ENCODE results near the gene GMPS.

- TF ChIP-seq, protein P1, sequence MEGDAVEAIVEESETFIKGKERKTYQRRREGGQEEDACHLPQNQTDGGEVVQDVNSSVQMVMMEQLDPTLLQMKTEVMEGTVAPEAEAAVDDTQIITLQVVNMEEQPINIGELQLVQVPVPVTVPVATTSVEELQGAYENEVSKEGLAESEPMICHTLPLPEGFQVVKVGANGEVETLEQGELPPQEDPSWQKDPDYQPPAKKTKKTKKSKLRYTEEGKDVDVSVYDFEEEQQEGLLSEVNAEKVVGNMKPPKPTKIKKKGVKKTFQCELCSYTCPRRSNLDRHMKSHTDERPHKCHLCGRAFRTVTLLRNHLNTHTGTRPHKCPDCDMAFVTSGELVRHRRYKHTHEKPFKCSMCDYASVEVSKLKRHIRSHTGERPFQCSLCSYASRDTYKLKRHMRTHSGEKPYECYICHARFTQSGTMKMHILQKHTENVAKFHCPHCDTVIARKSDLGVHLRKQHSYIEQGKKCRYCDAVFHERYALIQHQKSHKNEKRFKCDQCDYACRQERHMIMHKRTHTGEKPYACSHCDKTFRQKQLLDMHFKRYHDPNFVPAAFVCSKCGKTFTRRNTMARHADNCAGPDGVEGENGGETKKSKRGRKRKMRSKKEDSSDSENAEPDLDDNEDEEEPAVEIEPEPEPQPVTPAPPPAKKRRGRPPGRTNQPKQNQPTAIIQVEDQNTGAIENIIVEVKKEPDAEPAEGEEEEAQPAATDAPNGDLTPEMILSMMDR (IDR thresholded peaks at IDR 0.05) = no peak
- TF ChIP-seq FOXJ3 (CRISPR knock-in tag; IDR thresholded peaks at IDR 0.05) (no peak), GATA2 (CRISPR knock-in tag; IDR thresholded peaks at IDR 0.05) (no peak), MXI1 (IDR thresholded peaks at IDR 0.05; ENCODE audit: low read depth, low read length) (no peak)
These were observed 14.8 kb downstream of the GMPS start for GRCh38 chr3:155885292-155885691.

Measured in SK-N-SH (cell line).